NB4 (cell line): ENCODE measurements around the gene VEPH1.

Source experiments
- DNase-seq: peaks from one replicate; pipeline ENCODE4 v3.0.0; 2010; ENCODE audit warnings: low read depth
- H3K4me3 ChIP-seq: one replicate; pipeline ENCODE4 v1.5.1; 2011; ENCODE audit warnings: mild to moderate bottlenecking, low read depth, low read length, moderate library complexity
- CTCF ChIP-seq: IDR thresholded peaks from one replicate; pipeline ENCODE4 v1.5.1; 2012; ENCODE audit warnings: low read depth, low read length
- MAX ChIP-seq: IDR thresholded peaks from 2 replicates; pipeline ENCODE4 v1.6.1; 2011; ENCODE audit warnings: low read depth, low read length
- MYC ChIP-seq: IDR thresholded peaks from 2 replicates; pipeline ENCODE4 v1.6.1; 2011; ENCODE audit warnings: low read depth, low read length
- POLR2A ChIP-seq: IDR thresholded peaks from 2 replicates; pipeline ENCODE4 v1.6.1; 2011; ENCODE audit warnings: mild to moderate bottlenecking; ENCODE audit not compliant: insufficient read length; ENCODE audit errors: extremely low read depth

Gene VEPH1

GRCh38 chr3:157376603-157377300 lies 126.5 kb downstream of the VEPH1 start:
- DNase-seq, result no peak
- H3K4me3 ChIP-seq, result no peak overlapping the region

GRCh38 chr3:157375342-157375986 lies 127.8 kb downstream of the VEPH1 start:
- no peak for TF ChIP-seq MAX
- TF ChIP-seq MYC, result no peak
- TF ChIP-seq POLR2A, result no peak
- no peak for TF ChIP-seq CTCF
- DNase-seq, result no peak
- no peak overlapping the region for H3K4me3 ChIP-seq

More at GRCh38 chr3:157376603-157377300, 126.5 kb downstream of the VEPH1 start:
- no peak for TF ChIP-seq MYC
- no peak for TF ChIP-seq MAX
- no peak for TF ChIP-seq CTCF
- TF ChIP-seq POLR2A, result no peak

GRCh38 chr3:157374933-157375332 lies 128.3 kb downstream of the VEPH1 start:
- TF ChIP-seq MAX, result no peak
- no peak for TF ChIP-seq MYC
- no peak for TF ChIP-seq POLR2A
- TF ChIP-seq CTCF, result no peak
- no peak overlapping the region for H3K4me3 ChIP-seq
- no peak for DNase-seq

- no peak for DNase-seq
- H3K4me3 ChIP-seq, result no peak overlapping the region
- TF ChIP-seq MAX (no peak), MYC (no peak), POLR2A (no peak), CTCF (no peak)
These were observed 129.4 kb downstream of the VEPH1 start for GRCh38 chr3:157373783-157374182.

GRCh38 chr3:157370867-157371266 lies 132.3 kb downstream of the VEPH1 start:
- TF ChIP-seq CTCF, result no peak
- H3K4me3 ChIP-seq, result no peak overlapping the region
- no peak for DNase-seq
